G401 (cell line): ENCODE results near the gene DDTL. TPM values are rescaled to one million over a fixed set of nuclear protein-coding genes. Genes with fewer than 3 reads are reported as not detected.
"Not testable (repeated sequence)": the region's sequence is repeated elsewhere in the genome, so short reads cannot be mapped to it uniquely, and the experiment has no call there.

Experiments
- DNase-seq: peaks from one replicate; pipeline ENCODE4 v3.0.0-alpha.2; 2015; ENCODE audit warnings: low spot score
- in situ Hi-C: cut with HindIII; loops from 2 replicates; pipeline ENCODE4 v1.10.0; 2016; ENCODE audit warnings: low sequenced_read_pairs, mixed read lengths
- total RNA-seq: library from RNA; depleted of rRNA; stranded (reverse); fragments of >200 nt; shearing (Covaris generic); gene quantifications from 2 replicates; pipeline ENCODE4 v1.2.3, GENCODE V29; 2014

Gene DDTL
- total RNA-seq, 1 experiment from 2014 or later, result not detected

- in situ Hi-C loops, DNase-seq: not testable (repeated sequence)
Observed at GRCh38 chr22:23961084-23961771, 5.5 kb upstream of the DDTL start, which contains the start of gene GSTT2B. TSS of gene GSTT2B (minus strand) at chr22:23961195. CDS start at chr22:23961131, 64 bp downstream.

DNA sequence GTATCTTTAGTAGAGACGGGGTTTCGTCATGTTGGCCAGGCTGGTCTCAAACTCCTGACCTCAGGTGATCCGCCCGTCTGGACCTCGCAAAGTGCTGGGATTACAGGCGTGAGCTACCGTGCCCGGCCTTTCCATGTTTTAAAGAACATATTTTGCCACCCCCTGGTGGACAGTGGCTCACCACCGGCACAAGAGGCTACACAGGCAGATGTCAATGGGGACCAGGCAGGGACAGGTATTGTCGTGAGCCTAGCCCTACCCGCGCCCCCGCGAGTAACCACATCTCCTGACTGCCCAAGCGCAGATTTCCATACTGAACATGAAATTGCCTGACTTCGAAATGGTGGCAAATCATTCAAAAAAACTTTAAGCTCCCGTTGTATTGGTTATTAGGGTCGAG, 594 bp upstream of the DDTL start:
- in situ Hi-C loops, DNase-seq: not testable (repeated sequence)

- DNase-seq, result no peak
- in situ Hi-C loops, result no loop called here
Observed at GRCh38 chr22:23969071-23969470, 2.4 kb downstream of the DDTL start.

- in situ Hi-C loops, result no loop called here
- no peak for DNase-seq
Observed at GRCh38 chr22:23970201-23970641, 3.5 kb downstream of the DDTL start.

DNA sequence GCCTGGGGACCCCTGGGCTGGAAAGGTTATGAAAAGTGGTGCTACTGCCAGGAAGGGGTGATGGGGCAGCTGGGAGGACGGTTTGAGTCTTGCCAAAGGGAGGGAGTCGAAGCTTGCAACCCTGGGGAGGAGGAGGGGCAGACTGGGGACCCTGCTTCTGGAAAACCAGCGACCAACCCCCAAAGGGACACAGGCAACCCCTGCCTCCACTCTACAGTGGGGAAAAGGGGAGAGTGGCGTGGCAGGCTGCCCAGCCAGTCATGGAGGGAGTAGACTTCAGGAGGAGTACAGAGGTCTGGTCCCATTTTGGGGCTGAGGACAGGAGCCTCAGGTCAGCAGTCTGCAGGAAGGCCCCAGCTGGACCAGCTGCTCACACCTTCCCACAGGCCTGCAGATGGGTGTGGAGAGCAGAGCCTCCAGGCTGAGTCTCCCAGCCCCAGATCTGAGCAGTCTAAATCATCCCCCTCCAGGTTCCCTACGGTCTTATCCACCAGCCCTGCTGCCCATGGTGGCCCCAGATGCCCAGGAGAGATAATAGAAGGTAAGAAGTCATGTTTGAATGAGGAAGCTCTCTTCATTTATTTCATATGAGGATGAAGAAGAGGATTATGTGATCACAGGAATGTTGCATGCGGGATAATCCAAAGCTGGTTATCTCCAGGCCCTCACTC, 4.3 kb downstream of the DDTL start:
- DNase-seq, result no peak
- in situ Hi-C loops, result no loop called here

- in situ Hi-C loops, result not testable (repeated sequence)
Observed at GRCh38 chr22:23971927-23972326, 5.2 kb downstream of the DDTL start.

DNA sequence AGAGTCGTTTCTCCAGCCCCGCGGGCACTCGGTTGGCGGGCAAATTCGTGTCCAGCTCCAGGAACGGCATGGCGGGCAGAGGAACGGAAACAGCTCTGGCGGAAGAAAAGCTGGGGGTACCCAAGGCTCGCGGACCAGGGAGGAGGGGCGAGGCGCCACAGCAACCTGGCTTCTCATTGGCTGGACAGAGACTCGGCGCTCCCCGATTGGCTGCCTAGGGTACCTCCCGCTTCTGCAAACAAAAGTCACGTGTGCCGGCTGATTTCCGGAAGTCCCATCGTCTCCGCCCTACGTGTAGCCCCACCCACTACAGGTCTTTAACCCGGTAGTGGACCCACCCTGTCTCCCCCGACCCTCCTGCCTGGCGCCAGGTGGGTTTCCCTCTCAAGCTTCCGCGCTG, 7.7 kb downstream of the DDTL start, which contains the start of gene DDT:
TSS of gene DDT (minus strand) at position 97 of the 400 bp plus-strand sequence. CDS start at position 70, 27 bp downstream.
- in situ Hi-C loops, DNase-seq: not testable (repeated sequence)

More at GRCh38 chr22:23971927-23972326, 5.2 kb downstream of the DDTL start:
- DNase-seq, result not testable (repeated sequence)

GRCh38 chr22:23974836-23975352, 8.2 kb downstream of the DDTL start:
- in situ Hi-C loops, DNase-seq: not testable (repeated sequence)

GRCh38 chr22:23977304-23977703, 10.6 kb downstream of the DDTL start:
- DNase-seq, in situ Hi-C loops: not testable (repeated sequence)

DNA sequence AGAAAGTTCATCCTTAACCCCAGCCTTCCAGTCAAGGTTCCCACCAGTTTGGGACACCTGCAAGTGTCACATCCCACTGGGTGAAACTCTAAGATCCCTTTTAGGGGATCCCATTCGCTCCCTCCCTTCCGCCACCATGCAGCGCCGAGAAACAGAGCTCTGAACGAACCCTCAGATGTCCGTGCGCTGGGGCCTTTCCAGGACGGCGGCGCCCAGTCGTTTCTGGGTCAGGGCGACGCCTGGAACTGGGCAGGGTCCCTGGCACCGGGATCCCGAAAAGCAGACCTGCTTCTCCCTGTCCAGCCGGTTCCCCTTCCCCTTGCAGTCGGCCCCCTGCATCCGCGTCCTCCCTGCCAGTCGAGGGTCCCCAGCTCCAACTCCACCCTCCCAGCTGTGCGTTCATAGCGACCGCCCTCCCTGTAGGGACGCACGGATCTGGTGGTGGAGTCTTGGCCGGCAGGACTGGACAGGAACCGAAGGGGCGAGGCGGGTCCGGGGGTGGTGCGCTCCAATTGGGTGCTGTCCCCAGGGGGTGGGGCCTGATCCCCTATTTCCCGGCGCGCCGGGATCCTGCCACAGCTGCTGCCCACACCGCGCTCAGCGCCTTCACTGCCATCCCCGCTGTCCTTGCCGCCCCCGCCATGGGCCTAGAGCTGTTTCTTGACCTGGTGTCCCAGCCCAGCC, 13.0 kb downstream of the DDTL start, which contains the start of gene GSTT2:
TSS of gene GSTT2 (plus strand) at position 578 of the 684 bp plus-strand sequence.
- in situ Hi-C loops, DNase-seq: not testable (repeated sequence)

GRCh38 chr22:23980567-23980966, 13.9 kb downstream of the DDTL start:
- in situ Hi-C loops, result not testable (repeated sequence)

DNA sequence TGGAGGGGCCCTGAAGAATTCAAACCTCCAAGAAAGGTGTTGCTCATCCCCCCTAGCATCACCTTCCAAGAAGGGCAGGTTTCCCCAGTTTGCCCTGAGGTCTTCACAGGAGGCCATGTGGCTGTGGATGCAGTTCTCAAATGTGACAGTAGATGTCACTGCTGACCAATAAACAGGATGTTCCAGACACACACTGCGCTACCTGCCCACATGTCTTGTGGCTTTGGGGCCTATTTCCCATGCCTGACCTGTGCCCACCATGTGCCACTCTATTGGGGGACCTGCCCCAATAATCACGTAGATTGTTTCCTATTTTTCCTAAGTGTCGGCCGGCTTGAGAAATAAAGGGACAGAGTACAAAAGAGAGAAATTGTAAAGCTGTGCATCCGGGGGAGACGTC, 17.7 kb downstream of the DDTL start:
- in situ Hi-C loops, result no loop called here
- no peak for DNase-seq

More at GRCh38 chr22:23980567-23980966, 13.9 kb downstream of the DDTL start:
- not testable (repeated sequence) for DNase-seq

- DNase-seq, in situ Hi-C loops: not testable (repeated sequence)
Observed at GRCh38 chr22:23986089-23986488, 19.4 kb downstream of the DDTL start.

- in situ Hi-C loops, DNase-seq: not testable (repeated sequence)
Observed at GRCh38 chr22:23986538-23987178, 20.0 kb downstream of the DDTL start.

DNA sequence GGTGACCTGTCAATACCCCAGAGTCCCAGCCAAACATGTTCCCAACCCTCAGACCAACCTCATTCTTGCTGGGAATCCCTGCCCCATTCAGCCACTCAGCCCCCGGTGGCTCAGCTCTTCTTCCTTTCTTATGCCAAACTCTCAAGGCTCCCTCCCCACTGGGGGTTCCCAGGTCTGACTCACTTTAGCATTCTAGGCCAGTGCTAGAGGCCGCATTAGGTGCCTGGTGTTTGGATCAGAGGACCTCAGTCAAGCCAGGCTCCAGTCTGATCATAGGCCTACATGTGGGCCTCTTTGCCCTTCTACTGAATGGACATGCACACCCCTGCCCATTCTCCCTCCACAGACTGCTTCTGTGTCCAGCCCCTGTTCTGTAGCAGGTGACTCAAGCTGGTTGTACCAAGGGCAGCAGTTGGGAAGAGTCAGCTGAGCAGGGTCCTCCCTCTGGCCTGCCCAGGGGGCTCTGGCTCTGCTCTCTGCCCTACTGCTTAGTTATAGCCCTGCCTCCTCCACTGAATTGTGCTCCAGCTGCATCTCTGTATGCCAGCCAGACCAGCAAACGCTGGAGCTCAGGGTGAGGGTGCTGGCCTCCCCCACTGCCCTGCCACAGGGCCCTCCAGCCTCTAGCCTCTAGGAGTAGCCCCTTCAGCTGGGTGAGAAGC, 23.0 kb downstream of the DDTL start:
- DNase-seq, in situ Hi-C loops: not testable (repeated sequence)

- DNase-seq, in situ Hi-C loops: not testable (repeated sequence)
Observed at GRCh38 chr22:23993080-23993479, 26.4 kb downstream of the DDTL start.

DNA sequence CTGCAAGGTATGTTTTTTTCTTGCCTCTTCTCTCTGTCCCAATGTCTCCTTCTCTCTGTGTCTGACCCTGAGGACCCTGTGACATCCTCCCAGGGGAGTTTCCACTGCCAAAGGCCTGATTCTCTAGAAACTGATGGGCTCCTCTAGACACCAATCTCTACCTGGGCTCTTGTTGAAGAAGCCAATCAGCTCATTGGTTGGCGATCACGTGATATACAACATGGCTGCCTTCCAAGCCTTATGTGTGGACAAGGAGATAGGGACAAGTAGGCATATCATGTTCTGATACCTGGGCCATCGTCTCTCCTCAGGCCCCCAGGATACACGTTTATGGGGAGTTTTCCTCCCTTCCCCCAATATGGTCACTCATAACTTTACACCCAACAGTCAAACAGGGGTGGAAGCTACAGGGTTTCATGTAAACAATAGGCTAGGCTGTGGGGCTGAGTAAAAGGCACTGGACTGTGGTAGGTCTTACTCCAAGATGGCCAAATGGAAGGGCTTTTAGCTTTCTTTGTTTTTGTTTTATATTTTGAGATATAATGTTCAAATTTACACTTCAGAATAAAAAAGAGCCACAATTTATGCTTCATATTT, 27.0 kb downstream of the DDTL start:
- in situ Hi-C loops, DNase-seq: not testable (repeated sequence)

DNA sequence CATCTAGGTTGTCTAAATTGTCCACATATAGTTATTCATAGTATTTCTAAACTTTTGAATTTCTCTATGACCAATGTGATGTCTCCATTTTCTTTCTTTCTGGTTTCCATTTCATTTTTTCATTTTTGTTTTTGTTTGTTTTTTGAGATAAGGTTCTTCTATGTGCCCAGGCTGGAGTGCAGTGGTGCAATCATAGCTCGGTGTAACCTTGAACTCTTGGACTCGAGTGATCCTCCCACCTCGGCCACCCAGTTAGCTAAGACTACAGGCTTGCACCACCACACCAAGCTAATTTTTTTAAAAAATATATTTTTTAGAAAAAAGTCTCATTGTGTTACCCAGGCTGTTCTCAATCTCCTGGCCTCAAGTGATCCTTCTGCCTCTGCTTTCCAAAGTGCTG, 30.4 kb downstream of the DDTL start:
- no peak for DNase-seq
- in situ Hi-C loops, result no loop called here
